ENCODE results near the gene KCTD12. TPM values are rescaled to one million over a fixed set of nuclear protein-coding genes. Genes with fewer than 3 reads are reported as not detected.

Gene KCTD12
- total and polyA plus RNA-seq, 2 experiments from 2014 or later = 9.1 to 70.5 TPM

DNA sequence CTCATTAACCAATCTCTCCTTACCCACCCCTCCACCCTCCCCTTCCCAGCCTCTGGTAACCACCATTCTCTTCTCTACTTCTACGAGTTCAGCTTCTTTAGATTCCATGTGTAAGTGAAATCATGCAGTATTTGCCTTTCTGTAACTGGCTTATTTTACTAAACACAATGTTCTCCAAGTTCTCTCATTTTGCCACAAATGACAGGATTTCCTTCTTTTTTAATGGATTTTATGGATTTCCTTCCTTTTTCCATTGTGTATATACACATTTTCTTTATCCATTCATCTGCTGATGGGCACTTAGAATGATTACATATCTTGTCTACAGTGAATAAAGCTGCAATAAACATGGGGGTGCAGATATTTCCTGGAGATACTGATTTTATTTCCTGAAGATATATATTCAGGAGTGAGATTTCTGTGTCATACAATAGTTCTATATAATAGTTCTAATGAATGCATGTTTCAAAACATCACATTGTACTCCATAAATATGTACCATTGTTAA, 20.2 kb downstream of the KCTD12 start:
- H3K36me3 ChIP-seq (replicated peaks; ENCODE audit: insufficient read depth, low read depth) = no peaks in the 10 kb centered on the region
- no peak overlapping the region for H3K27ac ChIP-seq
- DNase-seq (ENCODE audit: low spot score) = no peak
- H3K4me3 ChIP-seq = no peak overlapping the region
- WGBS (ENCODE audit: low lambda C conversion rate, missing lambda C conversion rate) = 65% methylated on average over 1 of the region's 1 CpG
- no peaks in the 10 kb centered on the region for H3K9me3 ChIP-seq (ENCODE audit: low read depth)
- H3K4me2 ChIP-seq = no peak overlapping the region
- H4K20me1 ChIP-seq (ENCODE audit: insufficient read depth, poor library complexity, severe bottlenecking) = no peaks in the 10 kb centered on the region
- H3K9me2 ChIP-seq (replicated peaks; ENCODE audit: insufficient read depth) = no peaks in the 10 kb centered on the region
- no peaks in the 10 kb centered on the region for H3K79me2 ChIP-seq
- no peak overlapping the region for H2AFZ ChIP-seq
- H3K4me1 ChIP-seq (ENCODE audit: insufficient read depth) = no peaks in the 10 kb centered on the region
- H3K27me3 ChIP-seq = no peaks in the 10 kb centered on the region
- TF ChIP-seq, protein P1, sequence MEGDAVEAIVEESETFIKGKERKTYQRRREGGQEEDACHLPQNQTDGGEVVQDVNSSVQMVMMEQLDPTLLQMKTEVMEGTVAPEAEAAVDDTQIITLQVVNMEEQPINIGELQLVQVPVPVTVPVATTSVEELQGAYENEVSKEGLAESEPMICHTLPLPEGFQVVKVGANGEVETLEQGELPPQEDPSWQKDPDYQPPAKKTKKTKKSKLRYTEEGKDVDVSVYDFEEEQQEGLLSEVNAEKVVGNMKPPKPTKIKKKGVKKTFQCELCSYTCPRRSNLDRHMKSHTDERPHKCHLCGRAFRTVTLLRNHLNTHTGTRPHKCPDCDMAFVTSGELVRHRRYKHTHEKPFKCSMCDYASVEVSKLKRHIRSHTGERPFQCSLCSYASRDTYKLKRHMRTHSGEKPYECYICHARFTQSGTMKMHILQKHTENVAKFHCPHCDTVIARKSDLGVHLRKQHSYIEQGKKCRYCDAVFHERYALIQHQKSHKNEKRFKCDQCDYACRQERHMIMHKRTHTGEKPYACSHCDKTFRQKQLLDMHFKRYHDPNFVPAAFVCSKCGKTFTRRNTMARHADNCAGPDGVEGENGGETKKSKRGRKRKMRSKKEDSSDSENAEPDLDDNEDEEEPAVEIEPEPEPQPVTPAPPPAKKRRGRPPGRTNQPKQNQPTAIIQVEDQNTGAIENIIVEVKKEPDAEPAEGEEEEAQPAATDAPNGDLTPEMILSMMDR (IDR thresholded peaks at IDR 0.05; ENCODE audit: poor library complexity) = no peak
- TF ChIP-seq EZH2phosphoT487 (IDR thresholded peaks at IDR 0.05; ENCODE audit: low read depth, severe bottlenecking, unreplicated experiment) (no peak), EZH2 (IDR thresholded peaks at IDR 0.05; ENCODE audit: borderline replicate concordance) (no peak)

DNA sequence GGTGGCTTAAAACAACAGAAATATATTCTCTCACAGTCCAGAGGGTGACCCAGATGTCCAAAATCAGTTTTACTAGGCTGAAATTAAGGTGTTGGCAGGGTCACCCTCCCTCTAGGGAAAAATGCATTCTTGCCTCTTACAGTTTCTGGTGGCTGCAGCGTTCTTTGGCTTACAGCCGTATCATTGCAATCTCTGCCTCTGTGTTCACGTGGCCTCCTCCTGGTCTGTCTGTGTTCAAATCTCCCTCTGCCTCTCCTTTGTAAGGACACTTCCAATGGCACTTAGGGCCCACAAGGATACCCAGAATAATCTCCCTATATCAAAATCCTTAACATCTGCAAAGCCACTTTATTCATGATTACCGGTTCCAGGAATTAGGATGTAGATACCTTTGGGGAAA, 21.1 kb downstream of the KCTD12 start:
- TF ChIP-seq EZH2phosphoT487 (IDR thresholded peaks at IDR 0.05; ENCODE audit: low read depth, severe bottlenecking, unreplicated experiment) (no peak), EZH2 (IDR thresholded peaks at IDR 0.05; ENCODE audit: borderline replicate concordance) (no peak)
- TF ChIP-seq, protein P1 (IDR thresholded peaks at IDR 0.05; ENCODE audit: poor library complexity) = no peak
- Histone ChIP-seq H3K36me3 (replicated peaks; ENCODE audit: insufficient read depth, low read depth) (no peaks in the 10 kb centered on the region), H3K4me2 (no peak overlapping the region), H3K27ac (no peak overlapping the region), H3K9me3 (ENCODE audit: low read depth) (no peaks in the 10 kb centered on the region), H3K4me1 (ENCODE audit: insufficient read depth) (no peaks in the 10 kb centered on the region), H3K4me3 (no peak overlapping the region), H2AFZ (no peak overlapping the region), H4K20me1 (ENCODE audit: insufficient read depth, poor library complexity, severe bottlenecking) (no peaks in the 10 kb centered on the region), H3K9me2 (replicated peaks; ENCODE audit: insufficient read depth) (no peaks in the 10 kb centered on the region), H3K27me3 (no peaks in the 10 kb centered on the region), H3K79me2 (no peaks in the 10 kb centered on the region)
- no peak for DNase-seq (ENCODE audit: low spot score)
- WGBS (ENCODE audit: low lambda C conversion rate, missing lambda C conversion rate) = 72% methylated on average over 4 of the region's 4 CpGs

GRCh38 chr13:76864259-76864658, 21.9 kb downstream of the KCTD12 start:
- Histone ChIP-seq H3K4me3 (no peak overlapping the region), H3K27me3 (no peaks in the 10 kb centered on the region), H3K9me3 (ENCODE audit: low read depth) (no peaks in the 10 kb centered on the region), H3K27ac (no peak overlapping the region), H3K79me2 (no peaks in the 10 kb centered on the region), H3K4me2 (no peak overlapping the region), H4K20me1 (ENCODE audit: insufficient read depth, poor library complexity, severe bottlenecking) (no peaks in the 10 kb centered on the region), H3K4me1 (ENCODE audit: insufficient read depth) (no peaks in the 10 kb centered on the region), H3K9me2 (replicated peaks; ENCODE audit: insufficient read depth) (no peaks in the 10 kb centered on the region), H2AFZ (no peak overlapping the region), H3K36me3 (replicated peaks; ENCODE audit: insufficient read depth, low read depth) (no peaks in the 10 kb centered on the region)
- no peak for TF ChIP-seq EZH2 (IDR thresholded peaks at IDR 0.05; ENCODE audit: borderline replicate concordance)
- TF ChIP-seq, protein P1 (IDR thresholded peaks at IDR 0.05; ENCODE audit: poor library complexity) = no peak
- TF ChIP-seq EZH2phosphoT487 (IDR thresholded peaks at IDR 0.05; ENCODE audit: low read depth, severe bottlenecking, unreplicated experiment) = no peak
- DNase-seq (ENCODE audit: low spot score) = no peak

GRCh38 chr13:76863022-76863421, 23.2 kb downstream of the KCTD12 start:
- Histone ChIP-seq H3K27me3 (no peaks in the 10 kb centered on the region), H3K36me3 (replicated peaks; ENCODE audit: insufficient read depth, low read depth) (no peaks in the 10 kb centered on the region), H3K79me2 (no peaks in the 10 kb centered on the region), H3K4me1 (ENCODE audit: insufficient read depth) (no peaks in the 10 kb centered on the region), H3K9me2 (replicated peaks; ENCODE audit: insufficient read depth) (no peaks in the 10 kb centered on the region), H3K4me3 (no peak overlapping the region), H3K9me3 (ENCODE audit: low read depth) (no peaks in the 10 kb centered on the region), H2AFZ (no peak overlapping the region), H3K27ac (no peak overlapping the region), H3K4me2 (no peak overlapping the region), H4K20me1 (ENCODE audit: insufficient read depth, poor library complexity, severe bottlenecking) (no peaks in the 10 kb centered on the region)
- TF ChIP-seq EZH2phosphoT487 (IDR thresholded peaks at IDR 0.05; ENCODE audit: low read depth, severe bottlenecking, unreplicated experiment) (no peak), EZH2 (IDR thresholded peaks at IDR 0.05; ENCODE audit: borderline replicate concordance) (no peak)
- TF ChIP-seq, protein P1 (IDR thresholded peaks at IDR 0.05; ENCODE audit: poor library complexity) = no peak
- no peak for DNase-seq (ENCODE audit: low spot score)
- WGBS (ENCODE audit: low lambda C conversion rate, missing lambda C conversion rate) = 91% methylated on average over 3 of the region's 3 CpGs

Data from hepatocyte (in vitro differentiated cells).